Thyroid gland (tissue), 4 donors: Measurements from ENCODE around the gene SLC35A4.

ENCODE experiments used
- CTCF ChIP-seq, 6 experiments: fragments of 200-600 bp in 3 of 6; fragments of 450-650 bp in 3 of 6; sonication (generic) in 3 of 6; IDR thresholded peaks; one replicate each; pipeline ENCODE4 v1.5.1; 2016 to 2019; ENCODE audit warnings: antibody characterized with exemption in 6 of 6, mild to moderate bottlenecking in 2 of 6, inconsistent platforms in 1 of 6, moderate library complexity in 1 of 6
- POLR2A ChIP-seq, 2 donors: fragments of 450-650 bp; IDR thresholded peaks; one replicate each; pipeline ENCODE4 v1.6.1; 2017; ENCODE audit warnings: antibody characterized with exemption in 2 of 2, mild to moderate bottlenecking in 2 of 2, moderate library complexity in 1 of 2

DNA sequence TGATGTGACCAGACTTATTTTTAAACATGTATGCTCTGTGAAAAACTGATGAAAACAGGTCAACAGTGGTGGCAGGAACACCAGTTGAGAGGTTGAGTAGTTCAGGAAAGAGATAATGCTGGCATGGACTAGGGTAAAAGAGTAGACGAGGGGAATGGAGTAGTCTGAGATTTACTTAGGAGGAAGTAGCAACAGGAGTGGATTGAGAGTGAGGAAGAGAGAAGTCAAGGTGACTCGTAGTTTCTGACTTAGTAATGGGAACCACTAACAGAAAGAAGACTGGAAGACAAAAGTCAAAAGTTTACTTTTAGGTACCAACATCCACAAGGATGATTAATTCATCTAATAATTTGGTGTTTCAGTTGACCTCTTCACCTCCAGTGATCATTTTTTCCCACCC, 11.0 kb upstream of the SLC35A4 start:
- TF ChIP-seq CTCF (IDR thresholded peaks at IDR 0.05), result no peak
- TF ChIP-seq POLR2A (IDR thresholded peaks at IDR 0.05), result no peak
